ENCODE data around the gene GSN.

Gene GSN

DNA sequence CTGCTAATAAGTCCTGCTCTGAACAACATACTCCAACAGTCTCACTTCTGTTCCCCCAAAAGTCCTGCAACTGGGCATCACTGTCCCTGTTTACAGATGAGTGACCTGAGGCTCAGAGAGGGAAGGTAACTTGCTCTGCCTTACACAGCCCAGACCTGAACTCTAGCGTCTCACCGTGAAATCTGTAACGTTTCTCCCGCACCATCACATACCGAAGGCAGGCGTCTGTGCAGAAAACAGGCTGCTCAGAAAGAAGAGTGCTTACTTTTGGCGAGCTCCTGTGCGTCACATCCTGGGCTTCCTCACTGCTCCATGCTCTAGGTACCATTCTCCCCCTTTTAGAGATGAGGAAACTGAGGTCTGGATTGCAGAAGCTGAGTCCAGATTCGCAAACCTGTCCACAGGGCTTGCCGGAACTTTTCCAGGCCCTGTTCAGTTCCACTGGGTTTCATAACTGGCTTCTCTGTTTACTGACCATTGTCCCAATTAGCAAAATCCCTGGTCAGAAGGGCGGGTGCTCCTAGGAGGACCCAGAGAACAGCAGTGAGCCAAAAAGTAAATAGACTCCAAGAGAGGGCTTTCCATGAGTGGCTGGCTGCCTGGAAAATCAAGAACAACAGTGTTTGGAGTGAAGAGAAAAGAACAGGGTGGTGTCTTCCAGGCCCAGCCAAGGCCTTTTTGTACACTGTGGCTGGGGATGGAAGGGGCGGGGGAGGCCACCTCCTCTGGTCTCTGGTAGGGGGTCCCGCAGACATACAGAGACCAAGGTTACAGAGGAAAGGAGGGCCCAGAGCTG, 27.1 kb downstream of the GSN start:
- peaks cover 19% of the 10 kb centered on the region for H3K27me3 ChIP-seq (ENCODE audit: insufficient read depth, low read length)
- no peak overlapping the region for H3K27ac ChIP-seq (ENCODE audit: low read length)
- no peaks in the 10 kb centered on the region for H3K9me3 ChIP-seq (ENCODE audit: insufficient read depth, low read depth, low read length)
- H3K36me3 ChIP-seq (ENCODE audit: insufficient read depth, low read depth, low read length), result no peaks in the 10 kb centered on the region
- no peak overlapping the region for H3K4me3 ChIP-seq (ENCODE audit: low read length)
- peaks cover 8% of the 10 kb centered on the region; the same call in 1 of the 2 replicates for H3K4me1 ChIP-seq (ENCODE audit: insufficient read depth, low read length)
- H3K9ac ChIP-seq (ENCODE audit: low read depth, low read length), result no peak overlapping the region

- Histone ChIP-seq H3K4me3 (ENCODE audit: low read length) (no peak overlapping the region), H3K27ac (ENCODE audit: low read length) (no peak overlapping the region), H3K4me1 (ENCODE audit: insufficient read depth, low read length) (peaks cover 12% of the 10 kb centered on the region; the same call in 1 of the 2 replicates), H3K9ac (ENCODE audit: low read depth, low read length) (no peak overlapping the region), H3K36me3 (ENCODE audit: insufficient read depth, low read depth, low read length) (no peaks in the 10 kb centered on the region), H3K27me3 (ENCODE audit: insufficient read depth, low read length) (peaks cover 25% of the 10 kb centered on the region), H3K9me3 (ENCODE audit: insufficient read depth, low read depth, low read length) (no peaks in the 10 kb centered on the region)
These were observed 27.8 kb downstream of the GSN start for GRCh38 chr9:121295662-121296191.

- Histone ChIP-seq H3K27ac (ENCODE audit: low read length) (no peak overlapping the region), H3K36me3 (ENCODE audit: insufficient read depth, low read depth, low read length) (no peaks in the 10 kb centered on the region), H3K27me3 (ENCODE audit: insufficient read depth, low read length) (peaks cover 33% of the 10 kb centered on the region), H3K4me1 (ENCODE audit: insufficient read depth, low read length) (peaks cover 12% of the 10 kb centered on the region; the same call in 1 of the 2 replicates), H3K9me3 (ENCODE audit: insufficient read depth, low read depth, low read length) (no peaks in the 10 kb centered on the region), H3K4me3 (ENCODE audit: low read length) (no peak overlapping the region), H3K9ac (ENCODE audit: low read depth, low read length) (no peak overlapping the region)
These were observed 28.5 kb downstream of the GSN start for GRCh38 chr9:121296213-121297127.

- peaks cover 38% of the 10 kb centered on the region for H3K27me3 ChIP-seq (ENCODE audit: insufficient read depth, low read length)
- no peaks in the 10 kb centered on the region for H3K9me3 ChIP-seq (ENCODE audit: insufficient read depth, low read depth, low read length)
- H3K9ac ChIP-seq (ENCODE audit: low read depth, low read length), result no peak overlapping the region
- peaks cover 12% of the 10 kb centered on the region; the same call in 1 of the 2 replicates for H3K4me1 ChIP-seq (ENCODE audit: insufficient read depth, low read length)
- no peak overlapping the region for H3K27ac ChIP-seq (ENCODE audit: low read length)
- H3K4me3 ChIP-seq (ENCODE audit: low read length), result no peak overlapping the region
- no peaks in the 10 kb centered on the region for H3K36me3 ChIP-seq (ENCODE audit: insufficient read depth, low read depth, low read length)
These were observed 29.4 kb downstream of the GSN start for GRCh38 chr9:121297389-121297788.

- Histone ChIP-seq H3K4me1 (ENCODE audit: insufficient read depth, low read length) (peaks cover 12% of the 10 kb centered on the region; the same call in 1 of the 2 replicates), H3K27me3 (ENCODE audit: insufficient read depth, low read length) (peaks cover 34% of the 10 kb centered on the region), H3K9me3 (ENCODE audit: insufficient read depth, low read depth, low read length) (no peaks in the 10 kb centered on the region), H3K4me3 (ENCODE audit: low read length) (no peak overlapping the region), H3K9ac (ENCODE audit: low read depth, low read length) (no peak overlapping the region), H3K27ac (ENCODE audit: low read length) (no peak overlapping the region), H3K36me3 (ENCODE audit: insufficient read depth, low read depth, low read length) (peaks cover under 1% of the 10 kb centered on the region; the same call in 1 of the 2 replicates)
These were observed 30.1 kb downstream of the GSN start for GRCh38 chr9:121298016-121298538.

DNA sequence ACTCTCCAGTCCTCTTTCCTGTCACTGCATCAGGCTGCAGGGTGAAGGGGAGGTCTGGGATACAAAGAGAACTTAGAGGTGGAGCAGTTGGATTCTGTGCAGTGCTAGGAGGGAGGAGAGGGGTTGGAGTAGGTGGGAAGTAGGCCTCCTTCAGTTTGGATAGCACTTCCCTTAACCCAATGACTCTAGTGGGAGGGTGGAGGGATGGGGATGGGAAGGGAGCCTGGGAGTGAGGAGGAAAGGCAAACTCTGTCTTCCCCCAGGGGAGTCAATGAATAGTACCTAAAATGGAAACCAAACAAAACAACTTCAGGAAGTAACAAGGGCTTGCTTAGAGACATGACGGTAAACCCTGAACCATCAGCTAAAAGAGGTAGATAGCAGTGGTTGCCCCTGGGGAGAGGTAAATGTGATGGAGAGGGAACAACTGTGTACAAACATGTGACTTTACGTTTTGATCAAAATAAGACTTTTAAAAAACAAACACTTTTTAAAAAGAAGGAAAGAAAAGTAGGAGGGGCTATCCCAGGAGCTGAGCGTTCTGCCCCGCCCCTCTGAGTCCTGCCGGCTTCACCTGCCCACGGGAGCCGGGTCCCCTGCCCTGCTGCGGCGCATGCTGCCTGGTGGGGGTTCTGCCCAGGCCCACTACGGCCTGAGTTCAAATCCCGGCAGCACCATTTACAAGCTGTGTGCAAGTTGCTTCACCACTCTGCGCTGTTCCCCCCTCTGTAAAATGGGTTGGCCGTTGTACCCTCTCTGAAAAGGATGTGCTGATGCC, 30.9 kb downstream of the GSN start:
- no peak overlapping the region for H3K27ac ChIP-seq (ENCODE audit: low read length)
- peak overlapping the region; percentile 66 for H3K4me3 ChIP-seq (ENCODE audit: low read length)
- no peak overlapping the region; the same call in 1 of the 2 replicates for H3K9ac ChIP-seq (ENCODE audit: low read depth, low read length)
- H3K9me3 ChIP-seq (ENCODE audit: insufficient read depth, low read depth, low read length), result no peaks in the 10 kb centered on the region
- peaks cover 33% of the 10 kb centered on the region for H3K27me3 ChIP-seq (ENCODE audit: insufficient read depth, low read length)
- H3K36me3 ChIP-seq (ENCODE audit: insufficient read depth, low read depth, low read length), result peaks cover 3% of the 10 kb centered on the region; the same call in 1 of the 2 replicates
- peaks cover 12% of the 10 kb centered on the region; the same call in 1 of the 2 replicates for H3K4me1 ChIP-seq (ENCODE audit: insufficient read depth, low read length)

GRCh38 chr9:121299467-121300282, 31.7 kb downstream of the GSN start:
- H3K36me3 ChIP-seq (ENCODE audit: insufficient read depth, low read depth, low read length), result peaks cover 3% of the 10 kb centered on the region; the same call in 1 of the 2 replicates
- H3K9ac ChIP-seq (ENCODE audit: low read depth, low read length), result peak overlapping the region; percentile 34; the same call in 1 of the 2 replicates
- H3K27me3 ChIP-seq (ENCODE audit: insufficient read depth, low read length), result peaks cover 33% of the 10 kb centered on the region
- peaks cover 12% of the 10 kb centered on the region; the same call in 1 of the 2 replicates for H3K4me1 ChIP-seq (ENCODE audit: insufficient read depth, low read length)
- no peaks in the 10 kb centered on the region for H3K9me3 ChIP-seq (ENCODE audit: insufficient read depth, low read depth, low read length)
- peak overlapping the region; percentile 66 for H3K4me3 ChIP-seq (ENCODE audit: low read length)
- H3K27ac ChIP-seq (ENCODE audit: low read length), result no peak overlapping the region

- Histone ChIP-seq H3K36me3 (ENCODE audit: insufficient read depth, low read depth, low read length) (peaks cover 3% of the 10 kb centered on the region; the same call in 1 of the 2 replicates), H3K27me3 (ENCODE audit: insufficient read depth, low read length) (peaks cover 33% of the 10 kb centered on the region), H3K4me1 (ENCODE audit: insufficient read depth, low read length) (peaks cover 12% of the 10 kb centered on the region; the same call in 1 of the 2 replicates), H3K9ac (ENCODE audit: low read depth, low read length) (peak overlapping the region; percentile 34; the same call in 1 of the 2 replicates), H3K9me3 (ENCODE audit: insufficient read depth, low read depth, low read length) (no peaks in the 10 kb centered on the region), H3K4me3 (ENCODE audit: low read length) (peak overlapping the region; percentile 66), H3K27ac (ENCODE audit: low read length) (no peak overlapping the region)
These were observed 32.5 kb downstream of the GSN start for GRCh38 chr9:121300283-121301119.

DNA sequence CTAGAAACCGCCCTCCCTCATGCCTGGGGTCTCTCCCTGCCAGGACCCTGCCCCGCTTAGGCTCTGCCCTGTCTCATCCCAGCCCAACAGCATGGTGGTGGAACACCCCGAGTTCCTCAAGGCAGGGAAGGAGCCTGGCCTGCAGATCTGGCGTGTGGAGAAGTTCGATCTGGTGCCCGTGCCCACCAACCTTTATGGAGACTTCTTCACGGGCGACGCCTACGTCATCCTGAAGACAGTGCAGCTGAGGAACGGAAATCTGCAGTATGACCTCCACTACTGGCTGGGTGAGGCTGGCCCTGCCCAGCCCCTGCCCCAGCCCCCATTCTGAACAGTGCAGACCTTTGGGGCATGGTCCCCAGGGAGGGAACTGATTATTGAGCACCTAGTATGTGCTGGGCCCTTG, 33.9 kb downstream of the GSN start:
- no peak overlapping the region for H3K9ac ChIP-seq (ENCODE audit: low read depth, low read length)
- no peaks in the 10 kb centered on the region for H3K9me3 ChIP-seq (ENCODE audit: insufficient read depth, low read depth, low read length)
- H3K36me3 ChIP-seq (ENCODE audit: insufficient read depth, low read depth, low read length), result peaks cover 3% of the 10 kb centered on the region; the same call in 1 of the 2 replicates
- H3K4me1 ChIP-seq (ENCODE audit: insufficient read depth, low read length), result peaks cover 12% of the 10 kb centered on the region; the same call in 1 of the 2 replicates
- no peak overlapping the region for H3K4me3 ChIP-seq (ENCODE audit: low read length)
- peaks cover 33% of the 10 kb centered on the region for H3K27me3 ChIP-seq (ENCODE audit: insufficient read depth, low read length)
- no peak overlapping the region for H3K27ac ChIP-seq (ENCODE audit: low read length)

Data from iPS-20b (cell line).